K562 (cell line): ENCODE data around the gene TCOF1.

ENCODE experiments used
- CTCF ChIP-seq, 3 experiments: IDR thresholded peaks in 2 of 3; conservative IDR thresholded peaks in 1 of 3; 2 replicates each; pipeline ENCODE4 v1.5.1; 2011 to 2012; ENCODE audit warnings: low read length in 3 of 3, mild to moderate bottlenecking in 3 of 3, control low read depth in 2 of 3, improper control_type of control experiment in 1 of 3, inconsistent platforms in 1 of 3, low read depth in 1 of 3, mixed read lengths in 1 of 3, moderate library complexity in 1 of 3; ENCODE audit not compliant: insufficient read depth in 2 of 3
- GABPA ChIP-seq: fragments of 200-800 bp; sonication (Bioruptor generic); conservative IDR thresholded peaks from 2 replicates; pipeline ENCODE4 v1.6.1; 2016; ENCODE audit warnings: low read depth, missing genetic modification characterization, missing compliant biosample characterization
- HDAC2 ChIP-seq: fragments of 450-650 bp; IDR thresholded peaks from 2 replicates; pipeline ENCODE4 v1.6.1; 2016; ENCODE audit warnings: mild to moderate bottlenecking
- SREBF1 ChIP-seq: fragments of 150-350 bp; IDR thresholded peaks from 2 replicates; pipeline ENCODE4 v1.6.1; 2014; ENCODE audit warnings: antibody characterized with exemption, low read depth, low read length, borderline replicate concordance
- TOE1 ChIP-seq, 2 experiments: fragments of 450-650 bp in 1 of 2; sonication (generic) in 1 of 2; formaldehyde crosslinking in 1 of 2; IDR thresholded peaks; 2 replicates each; pipeline versions ENCODE4 v1.7.1 to v1.8.0; 2016 to 2022; ENCODE audit warnings: borderline replicate concordance in 2 of 2, mild to moderate bottlenecking in 2 of 2, antibody characterized with exemption in 1 of 2, inconsistent platforms in 1 of 2, low read depth in 1 of 2, missing genetic modification reagents in 1 of 2, moderate library complexity in 1 of 2
- ZNF174 ChIP-seq: fragments of 250-450 bp; sonication (Bioruptor Pico); IDR thresholded peaks from 2 replicates; pipeline ENCODE4 v1.4.0; 2020; ENCODE audit warnings: mild to moderate bottlenecking
- ZNF561 ChIP-seq: fragments of 450-650 bp; formaldehyde crosslinking; conservative IDR thresholded peaks from 2 replicates; pipeline ENCODE4 v1.4.0; 2020; ENCODE audit warnings: mild to moderate bottlenecking, moderate library complexity
- ZZZ3 ChIP-seq: fragments of 450-650 bp; IDR thresholded peaks from 2 replicates; pipeline ENCODE4 v1.6.1; 2016; ENCODE audit warnings: antibody characterized with exemption, mild to moderate bottlenecking, moderate library complexity

- TF ChIP-seq GABPA (no peak), CTCF (IDR thresholded peaks at IDR 0.05 in 2 of 3, conservative IDR thresholded peaks at IDR 0.05 in 1 of 3; ENCODE audit: insufficient read depth in 2 of 3, low read depth in 1 of 3, low read length in 3 of 3) (no peak), ZZZ3 (no peak), HDAC2 (no peak), ZNF561 (CRISPR knock-in tag) (no peak), ZNF174 (CRISPR knock-in tag) (no peak), SREBF1 (no peak), TOE1 (IDR thresholded peaks at IDR 0.05; ENCODE audit: borderline replicate concordance) (no peak), TOE1 (CRISPR knock-in tag; IDR thresholded peaks at IDR 0.05; ENCODE audit: borderline replicate concordance, low read depth) (no peak)
These were observed 10.5 kb upstream of the TCOF1 start for GRCh38 chr5:150347003-150347402.
